Measurements from ENCODE around the gene MTG1.

MTG1 gene

GRCh38 chr10:133452453-133452852, 58.5 kb downstream of the MTG1 start:
- DNase-seq (ENCODE audit: low spot score) = no peak

DNA sequence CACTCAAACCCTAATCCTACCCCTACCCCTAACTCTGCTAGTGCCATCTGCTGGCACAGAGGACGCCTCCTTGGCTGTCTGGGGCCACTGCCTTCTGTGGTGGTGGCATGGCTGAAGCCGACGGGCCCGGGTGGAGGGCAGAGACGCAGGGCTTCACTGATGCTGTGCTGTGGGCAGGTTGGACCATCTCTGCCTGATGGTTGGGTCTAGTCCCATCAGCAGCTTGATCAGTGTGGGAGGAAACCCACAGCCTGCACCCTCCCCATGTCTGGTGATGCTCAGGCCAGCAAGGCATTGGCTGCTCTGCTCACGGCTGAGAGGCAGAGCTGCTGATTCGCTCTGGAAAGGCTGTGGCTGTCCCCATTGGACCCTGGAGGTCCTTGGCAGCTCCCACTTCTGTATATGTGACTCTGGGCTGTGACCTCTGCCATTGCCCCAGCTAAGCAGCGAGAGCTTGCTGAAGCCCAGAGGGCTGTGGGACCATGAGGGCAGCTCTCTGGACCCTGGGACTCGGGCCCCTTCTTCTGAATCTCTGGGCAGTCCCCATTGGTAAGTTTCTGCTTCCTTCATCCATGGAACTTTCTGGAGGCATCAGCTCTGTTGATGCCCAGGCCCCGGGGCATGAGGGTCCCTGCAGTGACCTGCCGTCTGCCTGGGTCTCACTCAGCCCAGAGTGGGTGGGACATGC, 59.7 kb downstream of the MTG1 start, which contains the start of gene SCART1:
Gene SCART1 (plus strand): TSS at position 430 of the 688 bp plus-strand sequence. CDS start 53 bp downstream, at position 483.
- Histone ChIP-seq H3K27ac (no peak within 1 kb of the TSS), H3K4me3 (no peak within 1 kb of the TSS)
- TF ChIP-seq CTCF (IDR thresholded peaks at IDR 0.05) = no peak
- no peak for DNase-seq (ENCODE audit: low spot score)

More at GRCh38 chr10:133452453-133452852, 58.5 kb downstream of the MTG1 start:
- H3K4me3 ChIP-seq = no peak overlapping the region
- TF ChIP-seq CTCF (IDR thresholded peaks at IDR 0.05) = no peak
- H3K27ac ChIP-seq = no peak overlapping the region

GRCh38 chr10:133454204-133454893, 60.4 kb downstream of the MTG1 start:
- Histone ChIP-seq H3K27ac (no peak overlapping the region), H3K4me3 (no peak overlapping the region)
- DNase-seq (ENCODE audit: low spot score) = no peak
- no peak for TF ChIP-seq CTCF (IDR thresholded peaks at IDR 0.05)

GRCh38 chr10:133455196-133455595, 61.2 kb downstream of the MTG1 start:
- Histone ChIP-seq H3K27ac (no peak overlapping the region), H3K4me3 (no peak overlapping the region)
- TF ChIP-seq CTCF (IDR thresholded peaks at IDR 0.05) = no peak
- DNase-seq (ENCODE audit: low spot score) = no peak

DNA sequence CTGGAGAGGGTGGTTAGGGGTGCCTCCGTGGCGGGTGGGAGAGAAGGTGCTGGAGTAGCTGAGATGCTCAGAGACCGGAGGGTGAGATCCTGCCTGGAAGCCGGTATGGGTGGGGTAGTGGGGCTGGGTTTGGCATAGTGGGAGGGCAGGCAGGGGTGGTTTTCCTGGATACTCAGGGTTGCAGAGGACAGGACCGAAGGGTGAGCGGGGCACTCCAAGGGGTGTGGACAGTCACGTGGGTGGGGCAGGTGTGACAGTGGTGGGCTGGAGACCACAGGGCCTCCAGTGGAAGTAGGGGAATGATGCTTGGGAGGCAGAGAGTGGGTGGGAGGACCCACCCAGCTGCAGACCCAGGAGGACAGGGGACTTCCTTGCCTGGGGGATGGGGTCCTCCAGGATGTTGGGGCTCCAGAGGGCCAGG, 61.7 kb downstream of the MTG1 start:
- H3K27ac ChIP-seq = no peak overlapping the region
- TF ChIP-seq CTCF (IDR thresholded peaks at IDR 0.05) = no peak
- no peak overlapping the region for H3K4me3 ChIP-seq
- DNase-seq (ENCODE audit: low spot score) = peak; percentile 64

DNA sequence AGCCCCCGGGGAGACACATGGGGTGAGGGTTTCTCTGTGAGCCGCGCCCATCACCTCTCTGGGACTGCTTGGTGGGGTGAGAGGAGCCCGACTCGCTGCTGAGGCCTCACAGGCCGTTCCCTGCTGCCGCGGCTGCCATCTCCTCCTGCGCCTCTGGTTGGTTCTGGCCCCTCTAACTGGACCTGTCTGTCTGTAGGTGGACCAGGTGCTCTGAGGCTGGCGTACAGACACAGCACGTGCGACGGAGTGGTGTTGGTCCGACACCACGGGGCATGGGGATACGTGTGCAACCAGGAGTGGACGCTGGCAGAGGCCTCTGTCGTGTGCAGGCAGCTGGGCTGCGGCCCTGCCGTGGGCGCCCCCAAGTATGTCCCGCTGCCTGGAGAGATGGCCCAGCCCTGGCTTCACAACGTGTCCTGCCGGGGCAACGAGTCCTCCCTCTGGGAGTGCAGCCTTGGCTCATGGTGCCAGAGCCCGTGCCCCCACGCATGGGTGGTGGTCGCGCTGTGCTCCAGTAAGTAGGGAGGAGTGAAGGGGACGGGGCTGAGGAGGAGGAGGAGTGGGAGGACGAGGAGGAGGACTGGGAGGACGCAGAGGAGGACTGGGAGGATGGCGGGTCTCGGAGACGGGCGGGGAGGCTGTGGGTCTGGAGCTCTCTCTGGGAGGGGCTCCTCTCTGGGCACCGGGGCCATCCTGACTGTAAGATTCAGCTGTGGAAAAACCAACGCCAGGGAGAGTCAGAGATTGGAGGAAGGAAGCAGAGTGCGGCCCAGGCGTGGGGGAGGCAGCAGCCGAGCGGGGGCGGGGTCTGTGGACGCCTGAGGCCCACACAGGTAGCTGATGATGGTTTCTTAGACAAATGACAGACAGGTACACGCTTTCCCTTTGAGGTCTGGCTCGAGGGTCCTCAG, 62.3 kb downstream of the MTG1 start:
- no peak overlapping the region for H3K27ac ChIP-seq
- DNase-seq (ENCODE audit: low spot score) = peak; percentile 45
- no peak for TF ChIP-seq CTCF (IDR thresholded peaks at IDR 0.05)
- no peak overlapping the region for H3K4me3 ChIP-seq
